Activated T-helper 9 cell treated with anti-CD3 and anti-CD28 coated beads, Interleukin-2, amount 50 U/mL, for 16 hours (primary cell): Measurements from ENCODE around the gene LRCH4.

Experiments
- DNase-seq: peaks from one replicate; pipeline ENCODE4 v3.0.0-alpha.2; 2020; ENCODE audit warnings: low read depth

Gene LRCH4

GRCh38 chr7:100582041-100582579, 3.8 kb downstream of the LRCH4 start:
- no peak for DNase-seq

- no peak for DNase-seq
These were observed 5.3 kb downstream of the LRCH4 start for GRCh38 chr7:100580466-100581283.

- no peak for DNase-seq
These were observed 7.4 kb downstream of the LRCH4 start for GRCh38 chr7:100578246-100579183.

GRCh38 chr7:100577507-100577906, 8.4 kb downstream of the LRCH4 start:
- DNase-seq = no peak

GRCh38 chr7:100577103-100577502, 8.8 kb downstream of the LRCH4 start:
- DNase-seq = no peak

GRCh38 chr7:100576384-100576993, 9.4 kb downstream of the LRCH4 start:
- DNase-seq = no peak

GRCh38 chr7:100575746-100576383, 10.1 kb downstream of the LRCH4 start:
- DNase-seq = no peak

GRCh38 chr7:100575206-100575631, 10.7 kb downstream of the LRCH4 start:
- DNase-seq = no peak

- DNase-seq = no peak
These were observed 11.3 kb downstream of the LRCH4 start for GRCh38 chr7:100574362-100575205.

- DNase-seq = no peak
These were observed 12.1 kb downstream of the LRCH4 start, which contains the start of gene SAP25 for GRCh38 chr7:100573691-100574361. Gene SAP25 (minus strand): TSS chr7:100573900. CDS start chr7:100573742, 158 bp downstream.

GRCh38 chr7:100572949-100573675, 12.8 kb downstream of the LRCH4 start:
- DNase-seq = no peak

GRCh38 chr7:100572281-100572948, 13.5 kb downstream of the LRCH4 start:
- DNase-seq = no peak

- no peak for DNase-seq
These were observed 14.2 kb downstream of the LRCH4 start for GRCh38 chr7:100571829-100572116.

- DNase-seq = no peak
These were observed 14.7 kb downstream of the LRCH4 start for GRCh38 chr7:100570954-100571828.

- DNase-seq = no peak
These were observed 16.8 kb downstream of the LRCH4 start for GRCh38 chr7:100568896-100569844.

GRCh38 chr7:100568176-100568895, 17.6 kb downstream of the LRCH4 start:
- no peak for DNase-seq
